Breast epithelium (tissue), 3 donors: ENCODE data around the gene CD164L2.

Source experiments
- CTCF ChIP-seq, 3 donors: fragments of 450-650 bp; IDR thresholded peaks; one replicate each; pipeline ENCODE4 v1.5.1; 2016 to 2017; ENCODE audit warnings: antibody characterized with exemption in 3 of 3, mild to moderate bottlenecking in 3 of 3, moderate library complexity in 3 of 3
- POLR2A ChIP-seq: fragments of 450-650 bp; IDR thresholded peaks from one replicate; pipeline ENCODE4 v1.6.1; 2016; ENCODE audit warnings: antibody characterized with exemption, mild to moderate bottlenecking, moderate library complexity

GRCh38 chr1:27338751-27339150, 44.4 kb downstream of the CD164L2 start:
- no peak for TF ChIP-seq CTCF (IDR thresholded peaks at IDR 0.05)
- TF ChIP-seq POLR2A = no peak
